OCI-LY1 (cell line): ENCODE results near the gene PPP5C.

Experiments
- H2AFZ ChIP-seq: fragments of 200-600 bp; sonication (generic), shearing (Covaris generic); 2 replicates; pipeline ENCODE4 v1.6.0; 2014; ENCODE audit warnings: antibody characterized with exemption, mild to moderate bottlenecking, low read length
- H3F3A ChIP-seq: fragments of 200-600 bp; sonication (generic), shearing (Covaris generic); 2 replicates; pipeline ENCODE4 v1.6.0; 2014; ENCODE audit warnings: mild to moderate bottlenecking, antibody characterized with exemption, low read length, moderate library complexity; ENCODE audit not compliant: insufficient read depth
- H3K27ac ChIP-seq: fragments of 200-600 bp; sonication (generic); 2 replicates; pipeline ENCODE4 v1.5.1; 2014; ENCODE audit warnings: low read length, mixed run types, mild to moderate bottlenecking, low read depth; ENCODE audit not compliant: poor library complexity, severe bottlenecking
- H3K27me3 ChIP-seq: fragments of 200-600 bp; sonication (generic); 2 replicates; pipeline ENCODE4 v1.6.0; 2014; ENCODE audit warnings: antibody characterized with exemption, mild to moderate bottlenecking, low read length, moderate library complexity; ENCODE audit not compliant: insufficient read depth
- H3K36me3 ChIP-seq: fragments of 200-600 bp; sonication (generic); 2 replicates; pipeline ENCODE4 v1.6.1; 2014; ENCODE audit warnings: mild to moderate bottlenecking, antibody characterized with exemption, low read length, moderate library complexity, mixed read lengths; ENCODE audit not compliant: insufficient read depth
- H3K4me1 ChIP-seq: fragments of 200-600 bp; sonication (generic); 2 replicates; pipeline ENCODE4 v1.5.1; 2014; ENCODE audit warnings: mild to moderate bottlenecking, low read length, moderate library complexity; ENCODE audit not compliant: insufficient read depth, severe bottlenecking
- H3K4me2 ChIP-seq: fragments of 200-600 bp; sonication (generic), shearing (Covaris generic); 2 replicates; pipeline ENCODE4 v1.6.1; 2014; ENCODE audit warnings: low read length
- H3K4me3 ChIP-seq: fragments of 200-600 bp; sonication (generic); 2 replicates; pipeline ENCODE4 v1.5.1; 2014; ENCODE audit warnings: low read length, low read depth, mild to moderate bottlenecking, mixed read lengths; ENCODE audit not compliant: poor library complexity, severe bottlenecking
- H3K79me2 ChIP-seq: fragments of 200-600 bp; shearing (Covaris generic); 2 replicates; pipeline ENCODE4 v1.6.1; 2016; ENCODE audit warnings: mixed run types, low read length, mixed read lengths; ENCODE audit not compliant: insufficient read depth
- H3K9ac ChIP-seq: fragments of 200-600 bp; sonication (generic), shearing (Covaris generic); 2 replicates; pipeline ENCODE4 v1.6.1; 2014; ENCODE audit warnings: mild to moderate bottlenecking, low read length, mixed read lengths
- H3K9me2 ChIP-seq: fragments of 200-600 bp; sonication (generic), shearing (Covaris generic); 2 replicates; pipeline ENCODE4 v1.6.1; 2014; ENCODE audit warnings: low read depth, mild to moderate bottlenecking, low read length, mixed read lengths
- H3K9me3 ChIP-seq: fragments of 200-600 bp; shearing (Covaris generic); 2 replicates; pipeline ENCODE4 v1.6.1; 2014; ENCODE audit warnings: low read length, mixed read lengths
- H4K20me1 ChIP-seq: fragments of 200-600 bp; sonication (generic), shearing (Covaris generic); 2 replicates; pipeline ENCODE4 v1.6.0; 2016; ENCODE audit warnings: mild to moderate bottlenecking, low read length; ENCODE audit not compliant: insufficient read depth
- EZH2 ChIP-seq: fragments of 200-600 bp; sonication (generic), shearing (Covaris generic); IDR thresholded peaks from 2 replicates; pipeline ENCODE4 v1.8.0; 2017; ENCODE audit warnings: borderline replicate concordance, mixed run types, mild to moderate bottlenecking, antibody characterized with exemption, low read length, moderate library complexity, mixed read lengths
- TF ChIP-seq, protein P1 (sequence below): fragments of 200-600 bp; sonication (generic), shearing (Covaris generic); IDR thresholded peaks from 2 replicates; pipeline ENCODE4 v1.5.1; 2017; ENCODE audit warnings: mild to moderate bottlenecking, antibody characterized with exemption, low read length, moderate library complexity, mixed read lengths

PPP5C gene

DNA sequence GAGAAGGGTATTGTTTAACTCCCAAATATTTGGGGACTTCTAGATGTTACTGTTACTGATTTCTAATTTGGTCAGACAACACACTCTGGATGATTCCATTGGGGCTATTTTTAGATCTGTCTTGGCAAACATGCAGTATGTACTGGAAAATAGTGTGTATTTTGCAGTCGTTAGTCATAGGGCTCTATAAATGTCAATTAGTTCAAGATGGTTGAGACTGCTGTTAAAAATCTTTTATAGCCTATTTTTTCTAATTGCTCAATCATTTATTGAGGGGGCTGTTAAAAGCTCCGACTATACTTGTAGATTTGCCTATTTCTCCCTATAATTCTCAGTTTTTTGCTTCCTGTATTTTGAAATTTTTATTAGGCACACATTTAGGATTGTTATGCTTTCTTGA is 31.4 kb downstream of the PPP5C start:
- no peaks in the 10 kb centered on the region for H4K20me1 ChIP-seq
- no peaks in the 10 kb centered on the region for H3F3A ChIP-seq
- no peaks in the 10 kb centered on the region for H3K9me2 ChIP-seq
- no peak overlapping the region for H2AFZ ChIP-seq
- no peak overlapping the region for H3K4me3 ChIP-seq
- H3K9ac ChIP-seq = no peak overlapping the region
- H3K79me2 ChIP-seq = no peaks in the 10 kb centered on the region; the same call in 1 of the 2 replicates
- no peaks in the 10 kb centered on the region for H3K4me1 ChIP-seq
- no peak overlapping the region for H3K4me2 ChIP-seq
- H3K9me3 ChIP-seq = no peaks in the 10 kb centered on the region
- no peaks in the 10 kb centered on the region for H3K27me3 ChIP-seq
- TF ChIP-seq, protein P1, sequence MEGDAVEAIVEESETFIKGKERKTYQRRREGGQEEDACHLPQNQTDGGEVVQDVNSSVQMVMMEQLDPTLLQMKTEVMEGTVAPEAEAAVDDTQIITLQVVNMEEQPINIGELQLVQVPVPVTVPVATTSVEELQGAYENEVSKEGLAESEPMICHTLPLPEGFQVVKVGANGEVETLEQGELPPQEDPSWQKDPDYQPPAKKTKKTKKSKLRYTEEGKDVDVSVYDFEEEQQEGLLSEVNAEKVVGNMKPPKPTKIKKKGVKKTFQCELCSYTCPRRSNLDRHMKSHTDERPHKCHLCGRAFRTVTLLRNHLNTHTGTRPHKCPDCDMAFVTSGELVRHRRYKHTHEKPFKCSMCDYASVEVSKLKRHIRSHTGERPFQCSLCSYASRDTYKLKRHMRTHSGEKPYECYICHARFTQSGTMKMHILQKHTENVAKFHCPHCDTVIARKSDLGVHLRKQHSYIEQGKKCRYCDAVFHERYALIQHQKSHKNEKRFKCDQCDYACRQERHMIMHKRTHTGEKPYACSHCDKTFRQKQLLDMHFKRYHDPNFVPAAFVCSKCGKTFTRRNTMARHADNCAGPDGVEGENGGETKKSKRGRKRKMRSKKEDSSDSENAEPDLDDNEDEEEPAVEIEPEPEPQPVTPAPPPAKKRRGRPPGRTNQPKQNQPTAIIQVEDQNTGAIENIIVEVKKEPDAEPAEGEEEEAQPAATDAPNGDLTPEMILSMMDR = no peak
- TF ChIP-seq EZH2 = no peak
- peaks cover 77% of the 10 kb centered on the region for H3K36me3 ChIP-seq
- no peak overlapping the region for H3K27ac ChIP-seq

DNA sequence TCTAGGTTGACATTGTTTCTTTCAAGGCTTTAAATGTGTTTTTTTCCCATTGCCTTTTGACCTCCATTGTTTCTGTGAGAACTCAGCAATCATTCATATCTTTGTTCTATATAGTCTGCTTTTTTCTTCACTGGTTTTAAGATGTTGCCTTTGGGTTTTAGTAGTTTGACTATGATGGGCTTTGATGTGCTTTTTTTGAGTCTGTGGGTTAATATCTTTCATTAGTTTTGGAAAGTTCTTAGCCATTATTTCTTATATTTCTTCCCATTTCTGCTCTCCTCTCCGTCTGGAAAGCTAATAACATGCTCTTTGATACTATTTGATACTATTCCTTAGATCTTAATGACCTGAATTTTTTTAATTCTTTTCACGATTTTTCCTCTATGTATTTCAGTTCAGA is 33.8 kb downstream of the PPP5C start:
- Histone ChIP-seq H3K9me3 (no peaks in the 10 kb centered on the region), H3K4me1 (no peaks in the 10 kb centered on the region), H3K27me3 (no peaks in the 10 kb centered on the region), H3F3A (no peaks in the 10 kb centered on the region), H2AFZ (no peak overlapping the region), H3K79me2 (no peaks in the 10 kb centered on the region; the same call in 1 of the 2 replicates), H3K4me2 (no peak overlapping the region), H3K27ac (no peak overlapping the region), H4K20me1 (no peaks in the 10 kb centered on the region), H3K36me3 (peaks cover 95% of the 10 kb centered on the region), H3K4me3 (no peak overlapping the region), H3K9me2 (no peaks in the 10 kb centered on the region), H3K9ac (no peak overlapping the region)
- TF ChIP-seq EZH2 = no peak
- TF ChIP-seq, protein P1 = no peak

DNA sequence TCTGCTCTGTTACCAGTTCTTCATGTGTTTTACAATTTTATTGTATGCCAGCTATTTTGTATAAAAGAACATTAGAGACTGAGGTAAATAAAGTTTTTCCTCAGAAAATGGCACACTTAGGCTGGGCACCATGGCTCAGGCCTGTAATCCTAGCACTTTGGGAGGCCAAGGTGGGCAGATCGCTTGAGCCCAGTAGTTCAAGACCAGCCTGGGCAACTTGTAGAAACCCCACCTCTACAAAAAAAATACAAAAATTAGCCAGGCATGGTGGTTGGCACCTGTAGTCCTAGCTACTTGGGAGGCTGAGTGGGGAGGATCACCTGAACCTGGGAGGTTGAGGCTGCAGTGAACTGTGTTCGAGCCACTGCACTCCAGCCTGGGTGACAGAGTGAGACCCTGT is 34.5 kb downstream of the PPP5C start:
- H2AFZ ChIP-seq = no peak overlapping the region
- no peaks in the 10 kb centered on the region for H3K27me3 ChIP-seq
- H3K4me1 ChIP-seq = no peaks in the 10 kb centered on the region
- no peak overlapping the region for H3K4me2 ChIP-seq
- H3K9me2 ChIP-seq = no peaks in the 10 kb centered on the region
- H3K36me3 ChIP-seq = peaks cover 95% of the 10 kb centered on the region
- no peak for TF ChIP-seq EZH2
- TF ChIP-seq, protein P1 = no peak
- H3K9me3 ChIP-seq = no peaks in the 10 kb centered on the region
- no peak overlapping the region for H3K9ac ChIP-seq
- no peaks in the 10 kb centered on the region; the same call in 1 of the 2 replicates for H3K79me2 ChIP-seq
- no peaks in the 10 kb centered on the region for H4K20me1 ChIP-seq
- no peak overlapping the region for H3K4me3 ChIP-seq
- no peaks in the 10 kb centered on the region for H3F3A ChIP-seq
- H3K27ac ChIP-seq = no peak overlapping the region
